Adrenal gland (tissue), 5 donors: ENCODE results near the gene ATP6V0E1.

Source experiments
- CTCF ChIP-seq, 6 experiments: fragments of 450-650 bp in 4 of 6; fragments of 200-600 bp in 2 of 6; sonication (generic) in 1 of 6; IDR thresholded peaks; 1 replicate in 5 of 6; 2 replicates in 1 of 6; pipeline versions ENCODE4 v1.5.1 to v1.8.0; 2016 to 2021; ENCODE audit warnings: antibody characterized with exemption in 6 of 6, mild to moderate bottlenecking in 2 of 6, moderate library complexity in 1 of 6
- POLR2A ChIP-seq, 2 donors: fragments of 450-650 bp; IDR thresholded peaks; one replicate each; pipeline ENCODE4 v1.6.1; 2017; ENCODE audit warnings: antibody characterized with exemption in 2 of 2, mild to moderate bottlenecking in 2 of 2, moderate library complexity in 1 of 2
- donor health status: DM: no; HTN: no; CAD: no.

DNA sequence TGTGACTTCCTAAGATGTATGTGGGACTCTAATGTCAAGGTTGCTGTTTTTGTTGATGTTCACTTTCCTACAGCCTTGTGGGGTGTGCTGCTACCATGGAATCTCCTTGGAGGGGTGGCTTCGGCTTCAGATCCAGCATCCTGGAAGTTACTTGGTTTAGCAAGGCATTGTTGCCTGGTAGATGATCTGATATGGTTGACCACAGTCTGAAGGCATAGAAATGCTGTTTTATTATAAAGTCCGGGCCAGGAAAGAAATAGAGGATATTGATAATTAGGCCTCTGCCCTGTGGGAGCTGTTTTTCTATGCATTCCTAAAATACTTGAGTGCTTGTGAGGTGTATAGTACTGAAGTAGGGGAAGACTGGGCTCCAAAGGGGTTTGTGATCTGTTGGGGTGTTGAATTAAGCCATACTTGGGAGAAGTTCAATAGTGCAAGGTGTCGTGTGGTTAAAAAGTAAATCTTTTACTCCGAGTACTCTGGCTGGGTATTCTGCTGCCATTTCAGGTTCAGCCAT is 45.3 kb downstream of the ATP6V0E1 start:
- no peak for TF ChIP-seq CTCF (IDR thresholded peaks at IDR 0.05)
- TF ChIP-seq POLR2A (IDR thresholded peaks at IDR 0.05): no peak
